ENCODE data around the gene TACR2.

DNA sequence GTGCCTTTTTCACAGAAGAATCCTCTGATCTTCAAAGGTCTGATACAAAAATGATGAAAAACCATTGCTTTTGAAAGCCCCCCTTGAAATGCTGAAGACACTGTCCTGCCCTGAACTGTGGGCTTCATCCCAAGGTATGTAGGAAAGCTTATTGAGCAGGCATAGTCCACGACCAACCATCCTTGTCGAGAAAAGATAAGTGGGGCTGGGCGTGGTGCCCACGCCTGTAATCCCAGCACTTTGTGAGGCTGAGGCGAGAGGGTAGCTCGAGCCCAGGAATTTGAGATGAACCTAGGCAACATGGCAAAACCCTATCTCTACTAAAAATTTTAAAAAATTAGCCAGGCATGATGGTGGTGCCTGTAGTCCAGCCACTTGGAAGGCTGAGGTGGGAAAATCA, 25.6 kb downstream of the TACR2 start:
- TF ChIP-seq, protein P1, sequence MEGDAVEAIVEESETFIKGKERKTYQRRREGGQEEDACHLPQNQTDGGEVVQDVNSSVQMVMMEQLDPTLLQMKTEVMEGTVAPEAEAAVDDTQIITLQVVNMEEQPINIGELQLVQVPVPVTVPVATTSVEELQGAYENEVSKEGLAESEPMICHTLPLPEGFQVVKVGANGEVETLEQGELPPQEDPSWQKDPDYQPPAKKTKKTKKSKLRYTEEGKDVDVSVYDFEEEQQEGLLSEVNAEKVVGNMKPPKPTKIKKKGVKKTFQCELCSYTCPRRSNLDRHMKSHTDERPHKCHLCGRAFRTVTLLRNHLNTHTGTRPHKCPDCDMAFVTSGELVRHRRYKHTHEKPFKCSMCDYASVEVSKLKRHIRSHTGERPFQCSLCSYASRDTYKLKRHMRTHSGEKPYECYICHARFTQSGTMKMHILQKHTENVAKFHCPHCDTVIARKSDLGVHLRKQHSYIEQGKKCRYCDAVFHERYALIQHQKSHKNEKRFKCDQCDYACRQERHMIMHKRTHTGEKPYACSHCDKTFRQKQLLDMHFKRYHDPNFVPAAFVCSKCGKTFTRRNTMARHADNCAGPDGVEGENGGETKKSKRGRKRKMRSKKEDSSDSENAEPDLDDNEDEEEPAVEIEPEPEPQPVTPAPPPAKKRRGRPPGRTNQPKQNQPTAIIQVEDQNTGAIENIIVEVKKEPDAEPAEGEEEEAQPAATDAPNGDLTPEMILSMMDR (IDR thresholded peaks at IDR 0.05): no peak
- no peak for TF ChIP-seq POLR2A (IDR thresholded peaks at IDR 0.05; ENCODE audit: low read length)
- TF ChIP-seq MAX (IDR thresholded peaks at IDR 0.05): no peak
- no peak for TF ChIP-seq CEBPB (IDR thresholded peaks at IDR 0.05)
- TF ChIP-seq, protein P2, sequence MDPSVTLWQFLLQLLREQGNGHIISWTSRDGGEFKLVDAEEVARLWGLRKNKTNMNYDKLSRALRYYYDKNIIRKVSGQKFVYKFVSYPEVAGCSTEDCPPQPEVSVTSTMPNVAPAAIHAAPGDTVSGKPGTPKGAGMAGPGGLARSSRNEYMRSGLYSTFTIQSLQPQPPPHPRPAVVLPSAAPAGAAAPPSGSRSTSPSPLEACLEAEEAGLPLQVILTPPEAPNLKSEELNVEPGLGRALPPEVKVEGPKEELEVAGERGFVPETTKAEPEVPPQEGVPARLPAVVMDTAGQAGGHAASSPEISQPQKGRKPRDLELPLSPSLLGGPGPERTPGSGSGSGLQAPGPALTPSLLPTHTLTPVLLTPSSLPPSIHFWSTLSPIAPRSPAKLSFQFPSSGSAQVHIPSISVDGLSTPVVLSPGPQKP (IDR thresholded peaks at IDR 0.05; ENCODE audit: low read depth, low read length): no peak
- no peak for TF ChIP-seq EP300 (IDR thresholded peaks at IDR 0.05)
- TF ChIP-seq, protein P3, sequence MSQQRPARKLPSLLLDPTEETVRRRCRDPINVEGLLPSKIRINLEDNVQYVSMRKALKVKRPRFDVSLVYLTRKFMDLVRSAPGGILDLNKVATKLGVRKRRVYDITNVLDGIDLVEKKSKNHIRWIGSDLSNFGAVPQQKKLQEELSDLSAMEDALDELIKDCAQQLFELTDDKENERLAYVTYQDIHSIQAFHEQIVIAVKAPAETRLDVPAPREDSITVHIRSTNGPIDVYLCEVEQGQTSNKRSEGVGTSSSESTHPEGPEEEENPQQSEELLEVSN (IDR thresholded peaks at IDR 0.05; ENCODE audit: borderline replicate concordance, low read depth): no peak
- TF ChIP-seq NR3C1 (IDR thresholded peaks at IDR 0.05): no peak
- TF ChIP-seq ESRRA (IDR thresholded peaks at IDR 0.05; ENCODE audit: borderline replicate concordance, low read length): no peak
- no peak for TF ChIP-seq RFX5 (IDR thresholded peaks at IDR 0.05)
- no peak for TF ChIP-seq JUNB (IDR thresholded peaks at IDR 0.05)
- no peak for TF ChIP-seq JUN (IDR thresholded peaks at IDR 0.05)
- TF ChIP-seq RAD21 (conservative IDR thresholded peaks at IDR 0.05 in 1 of 2, IDR thresholded peaks at IDR 0.05 in 1 of 2): no peak
